ENCODE results near the gene SLC20A1.
A peak's percentile ranks its signal among the peaks of the same experiment; 100 is the strongest.

The SLC20A1 gene

GRCh38 chr2:112646102-112646719 lies 472 bp downstream of the SLC20A1 start:
- TF ChIP-seq CTCF (IDR thresholded peaks at IDR 0.05; ENCODE audit: low read depth, low read length), result no peak
- DNase-seq (ENCODE audit: low read depth in 2 of 2), result no peak
- H3K4me3 ChIP-seq (replicated peaks in 1 of 2; ENCODE audit: low read depth in 2 of 2, low read length in 2 of 2), result peak overlapping the region; percentile 88

GRCh38 chr2:112646791-112647689 lies 1.3 kb downstream of the SLC20A1 start:
- no peak for TF ChIP-seq CTCF (IDR thresholded peaks at IDR 0.05; ENCODE audit: low read depth, low read length)
- peak overlapping the region; percentile 88 for H3K4me3 ChIP-seq (replicated peaks in 1 of 2; ENCODE audit: low read depth in 2 of 2, low read length in 2 of 2)
- DNase-seq (ENCODE audit: low read depth in 2 of 2), result no peak

GRCh38 chr2:112648081-112648480 lies 2.3 kb downstream of the SLC20A1 start:
- H3K4me3 ChIP-seq (replicated peaks in 1 of 2; ENCODE audit: low read depth in 2 of 2, low read length in 2 of 2), result peak overlapping the region; percentile 88
- DNase-seq (ENCODE audit: low read depth in 2 of 2), result no peak
- no peak for TF ChIP-seq CTCF (IDR thresholded peaks at IDR 0.05; ENCODE audit: low read depth, low read length)

GRCh38 chr2:112656679-112657078 lies 10.9 kb downstream of the SLC20A1 start:
- H3K4me3 ChIP-seq (replicated peaks in 1 of 2; ENCODE audit: low read depth in 2 of 2, low read length in 2 of 2), result no peak overlapping the region
- no peak for DNase-seq (ENCODE audit: low read depth in 2 of 2)

GRCh38 chr2:112658301-112658700 lies 12.6 kb downstream of the SLC20A1 start:
- TF ChIP-seq CTCF (IDR thresholded peaks at IDR 0.05; ENCODE audit: low read depth, low read length), result no peak
- no peak overlapping the region for H3K4me3 ChIP-seq (replicated peaks in 1 of 2; ENCODE audit: low read depth in 2 of 2, low read length in 2 of 2)
- peak in 1 of 2 donors; percentile 57 for DNase-seq (ENCODE audit: low read depth in 2 of 2)

More at GRCh38 chr2:112656679-112657078, 10.9 kb downstream of the SLC20A1 start:
- TF ChIP-seq CTCF (IDR thresholded peaks at IDR 0.05; ENCODE audit: low read depth, low read length), result no peak

- no peak for TF ChIP-seq CTCF (IDR thresholded peaks at IDR 0.05; ENCODE audit: low read depth, low read length)
- no peak for DNase-seq (ENCODE audit: low read depth in 2 of 2)
- H3K4me3 ChIP-seq (replicated peaks in 1 of 2; ENCODE audit: low read depth in 2 of 2, low read length in 2 of 2), result no peak overlapping the region
These were observed 13.3 kb downstream of the SLC20A1 start for GRCh38 chr2:112658839-112659667.

Measured in cardiac fibroblast (primary cell).